Astrocyte (in vitro differentiated cells and primary cell): ENCODE measurements around the gene KRTAP2-1. TPM values are rescaled to one million over a fixed set of nuclear protein-coding genes. Genes with fewer than 3 reads are reported as not detected.

Source experiments
- DNase-seq: peaks from one replicate; pipeline ENCODE4 v3.0.0-alpha.2; 2010; ENCODE audit warnings: low read depth
- FAIRE-seq: peaks from 2 replicates; lab custom pipeline; 2011; peaks lifted over from hg19 to GRCh38; lab: Jason Lieb, UNC
- H2AFZ ChIP-seq: 2 replicates; pipeline ENCODE4 v1.6.0; 2012; ENCODE audit warnings: low read depth, low read length, inconsistent platforms
- H3K27ac ChIP-seq: 2 replicates; pipeline ENCODE4 v1.5.1; 2011; ENCODE audit warnings: low read depth, low read length, inconsistent platforms
- H3K27me3 ChIP-seq: 2 replicates; pipeline ENCODE4 v1.6.0; 2011; ENCODE audit warnings: low read length, inconsistent platforms; ENCODE audit not compliant: insufficient read depth
- H3K36me3 ChIP-seq: 2 replicates; pipeline ENCODE4 v1.5.1; 2011; ENCODE audit warnings: low read length, inconsistent platforms; ENCODE audit not compliant: insufficient read depth
- H3K4me1 ChIP-seq: 2 replicates; pipeline ENCODE4 v1.5.1; 2011; ENCODE audit warnings: low read length, inconsistent platforms; ENCODE audit not compliant: insufficient read depth
- H3K4me2 ChIP-seq: 2 replicates; pipeline ENCODE4 v1.6.0; 2012; ENCODE audit warnings: low read length, inconsistent platforms
- H3K4me3 ChIP-seq: 2 replicates; pipeline ENCODE4 v1.5.1; 2011; ENCODE audit warnings: low read depth, mild to moderate bottlenecking, low read length, inconsistent platforms; ENCODE audit not compliant: insufficient read depth
- H3K79me2 ChIP-seq: 2 replicates; pipeline ENCODE4 v1.6.0; 2012; ENCODE audit warnings: mild to moderate bottlenecking, low read length, inconsistent platforms; ENCODE audit not compliant: insufficient read depth
- H3K9ac ChIP-seq: 2 replicates; pipeline ENCODE4 v1.6.0; 2012; ENCODE audit warnings: mild to moderate bottlenecking, low read length, inconsistent platforms
- H3K9me3 ChIP-seq: 2 replicates; pipeline ENCODE4 v1.5.1; 2012; ENCODE audit warnings: low read depth, mild to moderate bottlenecking, low read length, inconsistent platforms; ENCODE audit not compliant: insufficient read depth
- H4K20me1 ChIP-seq: 2 replicates; pipeline ENCODE4 v1.6.0; 2012; ENCODE audit warnings: low read length, inconsistent platforms; ENCODE audit not compliant: insufficient read depth
- H3K27ac Mint-ChIP-seq: one replicate; pipeline ENCODE4 v1.8.0; 2021; ENCODE audit warnings: mild to moderate bottlenecking, mixed read lengths; ENCODE audit not compliant: unreplicated experiment
- H3K27me3 Mint-ChIP-seq: one replicate; pipeline ENCODE4 v1.8.0; 2021; ENCODE audit warnings: low read depth, mixed read lengths; ENCODE audit not compliant: unreplicated experiment
- H3K36me3 Mint-ChIP-seq: one replicate; pipeline ENCODE4 v1.8.0; 2021; ENCODE audit warnings: low read depth, mixed read lengths; ENCODE audit not compliant: unreplicated experiment
- H3K4me1 Mint-ChIP-seq: one replicate; pipeline ENCODE4 v1.8.0; 2021; ENCODE audit warnings: low read depth, mixed read lengths; ENCODE audit not compliant: unreplicated experiment
- H3K4me3 Mint-ChIP-seq: one replicate; pipeline ENCODE4 v1.8.0; 2021; ENCODE audit warnings: mild to moderate bottlenecking, moderate library complexity, mixed read lengths; ENCODE audit not compliant: unreplicated experiment
- H3K9me3 Mint-ChIP-seq: one replicate; pipeline ENCODE4 v1.8.0; 2021; ENCODE audit warnings: mild to moderate bottlenecking, mixed read lengths; ENCODE audit not compliant: unreplicated experiment
- EZH2 ChIP-seq: IDR thresholded peaks from 2 replicates; pipeline ENCODE4 v1.6.1; 2012; ENCODE audit warnings: mild to moderate bottlenecking, low read length, inconsistent platforms; ENCODE audit not compliant: insufficient read depth
- total RNA-seq: library from RNA; stranded (reverse); gene quantifications from 2 replicates; pipeline ENCODE4 v1.2.1, GENCODE V29; 2021
- TF ChIP-seq, protein P1 (sequence below): IDR thresholded peaks from 2 replicates; pipeline ENCODE4 v1.5.1; 2011; ENCODE audit warnings: low read depth, mild to moderate bottlenecking, inconsistent platforms, low read length, moderate library complexity; ENCODE audit not compliant: insufficient read depth

The KRTAP2-1 gene
- total RNA-seq, 1 donor from 2014 or later: not detected

DNA sequence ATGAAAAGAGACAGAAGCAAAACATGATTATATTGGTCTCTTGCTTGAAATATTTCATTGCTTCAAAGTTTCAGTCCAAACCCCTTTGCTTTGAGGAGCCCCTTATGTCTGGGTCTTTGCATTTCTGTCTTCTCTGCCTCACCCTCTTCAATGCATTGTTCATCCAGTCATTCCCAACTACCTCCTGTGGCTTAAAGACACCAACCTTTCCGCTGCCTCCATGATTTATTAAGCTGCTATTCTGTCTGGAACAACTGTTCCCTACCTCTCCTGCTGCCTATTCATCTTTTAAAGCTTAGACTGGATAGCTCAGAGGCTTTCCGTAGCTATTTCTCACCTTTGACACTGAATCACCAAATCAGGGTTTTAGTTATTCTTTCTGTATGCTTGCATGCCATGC is 49.8 kb downstream of the KRTAP2-1 start:
- no peak for TF ChIP-seq EZH2
- TF ChIP-seq, protein P1, sequence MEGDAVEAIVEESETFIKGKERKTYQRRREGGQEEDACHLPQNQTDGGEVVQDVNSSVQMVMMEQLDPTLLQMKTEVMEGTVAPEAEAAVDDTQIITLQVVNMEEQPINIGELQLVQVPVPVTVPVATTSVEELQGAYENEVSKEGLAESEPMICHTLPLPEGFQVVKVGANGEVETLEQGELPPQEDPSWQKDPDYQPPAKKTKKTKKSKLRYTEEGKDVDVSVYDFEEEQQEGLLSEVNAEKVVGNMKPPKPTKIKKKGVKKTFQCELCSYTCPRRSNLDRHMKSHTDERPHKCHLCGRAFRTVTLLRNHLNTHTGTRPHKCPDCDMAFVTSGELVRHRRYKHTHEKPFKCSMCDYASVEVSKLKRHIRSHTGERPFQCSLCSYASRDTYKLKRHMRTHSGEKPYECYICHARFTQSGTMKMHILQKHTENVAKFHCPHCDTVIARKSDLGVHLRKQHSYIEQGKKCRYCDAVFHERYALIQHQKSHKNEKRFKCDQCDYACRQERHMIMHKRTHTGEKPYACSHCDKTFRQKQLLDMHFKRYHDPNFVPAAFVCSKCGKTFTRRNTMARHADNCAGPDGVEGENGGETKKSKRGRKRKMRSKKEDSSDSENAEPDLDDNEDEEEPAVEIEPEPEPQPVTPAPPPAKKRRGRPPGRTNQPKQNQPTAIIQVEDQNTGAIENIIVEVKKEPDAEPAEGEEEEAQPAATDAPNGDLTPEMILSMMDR: no peak
- Histone ChIP-seq H3K27ac (no peak overlapping the region), H3K9ac (no peak overlapping the region), H3K4me2 (peak overlapping the region; percentile 35), H3K4me3 (no peak overlapping the region), H2AFZ (peak overlapping the region; percentile 24), H3K9me3 (no peaks in the 10 kb centered on the region), H4K20me1 (no peaks in the 10 kb centered on the region), H3K36me3 (no peaks in the 10 kb centered on the region), H3K27me3 (no peaks in the 10 kb centered on the region), H3K4me1 (no peaks in the 10 kb centered on the region), H3K79me2 (no peaks in the 10 kb centered on the region)
- H3K36me3 Mint-ChIP-seq: no peaks in the 10 kb centered on the region
- H3K4me3 Mint-ChIP-seq: no peak overlapping the region
- H3K9me3 Mint-ChIP-seq: no peaks in the 10 kb centered on the region
- H3K27ac Mint-ChIP-seq: no peak overlapping the region
- H3K4me1 Mint-ChIP-seq: peaks cover 7% of the 10 kb centered on the region
- no peak for FAIRE-seq
- H3K27me3 Mint-ChIP-seq: no peaks in the 10 kb centered on the region
- DNase-seq: no peak

DNA sequence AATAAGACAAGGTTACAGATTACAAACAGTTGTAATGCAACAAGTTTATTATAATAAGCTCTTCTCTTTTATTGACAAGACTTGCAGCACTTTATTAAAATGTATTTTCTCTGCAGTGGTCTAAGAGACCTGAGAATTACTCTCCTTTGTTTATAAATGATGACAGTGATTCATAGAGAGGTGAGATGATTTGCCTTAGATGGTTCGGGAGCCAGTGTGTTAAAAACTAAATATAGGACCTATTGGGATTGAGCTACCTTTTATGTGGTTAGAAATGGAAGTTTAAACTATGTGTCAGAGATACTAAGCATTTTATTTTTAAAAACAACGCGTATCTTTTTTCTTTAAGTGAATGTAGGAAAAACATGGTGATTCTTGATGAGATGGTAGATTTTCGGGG is 50.3 kb downstream of the KRTAP2-1 start:
- H3K9me3 ChIP-seq: no peaks in the 10 kb centered on the region
- no peaks in the 10 kb centered on the region for H3K4me1 ChIP-seq
- Mint-ChIP-seq H3K9me3 (no peaks in the 10 kb centered on the region), H3K4me3 (no peak overlapping the region), H3K4me1 (peaks cover 7% of the 10 kb centered on the region), H3K27me3 (no peaks in the 10 kb centered on the region), H3K36me3 (no peaks in the 10 kb centered on the region), H3K27ac (no peak overlapping the region)
- H3K36me3 ChIP-seq: no peaks in the 10 kb centered on the region
- H4K20me1 ChIP-seq: no peaks in the 10 kb centered on the region
- TF ChIP-seq, protein P1: no peak
- no peak for TF ChIP-seq EZH2
- H2AFZ ChIP-seq: no peak overlapping the region
- H3K9ac ChIP-seq: no peak overlapping the region
- H3K27ac ChIP-seq: no peak overlapping the region
- H3K79me2 ChIP-seq: no peaks in the 10 kb centered on the region
- H3K4me2 ChIP-seq: peak overlapping the region; percentile 35
- no peak overlapping the region for H3K4me3 ChIP-seq
- H3K27me3 ChIP-seq: no peaks in the 10 kb centered on the region
- FAIRE-seq (no peak), DNase-seq (peak; percentile 37)

Other genes starting within 250 kb of the KRTAP2-1 start
- gene KRT28, start 247.4 kb downstream of the KRTAP2-1 start, total RNA-seq: not detected in 2 replicates
- gene KRT10, start 224.7 kb downstream of the KRTAP2-1 start, total RNA-seq: 49.7 and 50.6 TPM in 2 replicates
- not detected in 2 replicates for gene KRT12, start 180.1 kb downstream of the KRTAP2-1 start, total RNA-seq
- gene KRT20, start 162.1 kb downstream of the KRTAP2-1 start, total RNA-seq: not detected in 2 replicates
- not detected in 2 replicates for gene KRT23, start 109.7 kb downstream of the KRTAP2-1 start, total RNA-seq
- gene KRT39, start 80.4 kb downstream of the KRTAP2-1 start, total RNA-seq: not detected in 2 replicates
- gene KRT40, start 63.0 kb downstream of the KRTAP2-1 start, total RNA-seq: not detected in 2 replicates
- gene KRTAP3-3, start 53.2 kb downstream of the KRTAP2-1 start, total RNA-seq: not detected in 2 replicates
- gene KRTAP3-2, start 47.4 kb downstream of the KRTAP2-1 start, total RNA-seq: not detected in 2 replicates
- gene KRTAP3-1, start 38.2 kb downstream of the KRTAP2-1 start, total RNA-seq: not detected in 2 replicates
- not detected in 2 replicates for gene KRTAP1-5, start 20.1 kb downstream of the KRTAP2-1 start, total RNA-seq
- gene KRTAP1-4, start 17.1 kb downstream of the KRTAP2-1 start, total RNA-seq: not detected in 2 replicates
- not detected in 2 replicates for gene KRTAP1-3, start 12.4 kb downstream of the KRTAP2-1 start, total RNA-seq
- not detected in 2 replicates for gene KRTAP1-1, start 5.9 kb downstream of the KRTAP2-1 start, total RNA-seq
- not detected in 2 replicates for gene KRTAP2-2, start 7.9 kb upstream of the KRTAP2-1 start, total RNA-seq
- gene KRTAP2-3, start 12.8 kb upstream of the KRTAP2-1 start, total RNA-seq: 3.8 and 7.1 TPM in 2 replicates
- gene KRTAP2-4, start 18.6 kb upstream of the KRTAP2-1 start, total RNA-seq: not detected in 2 replicates
- not detected in 2 replicates for gene KRTAP4-7, start 36.8 kb upstream of the KRTAP2-1 start, total RNA-seq
- not detected in 2 replicates for gene KRTAP4-8, start 50.8 kb upstream of the KRTAP2-1 start, total RNA-seq
- not detected in 2 replicates for gene KRTAP4-16, start 54.9 kb upstream of the KRTAP2-1 start, total RNA-seq
- not detected in 2 replicates for gene KRTAP4-9, start 58.1 kb upstream of the KRTAP2-1 start, total RNA-seq
- not detected in 2 replicates for gene KRTAP4-11, start 71.1 kb upstream of the KRTAP2-1 start, total RNA-seq
- not detected in 2 replicates for gene KRTAP4-12, start 76.9 kb upstream of the KRTAP2-1 start, total RNA-seq
- gene KRTAP4-6, start 93.2 kb upstream of the KRTAP2-1 start, total RNA-seq: not detected in 2 replicates
- not detected in 2 replicates for gene KRTAP4-5, start 102.5 kb upstream of the KRTAP2-1 start, total RNA-seq
- not detected in 2 replicates for gene KRTAP4-4, start 113.4 kb upstream of the KRTAP2-1 start, total RNA-seq
- gene KRTAP4-3, start 120.9 kb upstream of the KRTAP2-1 start, total RNA-seq: not detected in 2 replicates
- not detected in 2 replicates for gene KRTAP4-2, start 130.9 kb upstream of the KRTAP2-1 start, total RNA-seq
- not detected in 2 replicates for gene KRTAP4-1, start 137.6 kb upstream of the KRTAP2-1 start, total RNA-seq
- gene KRTAP9-1, start 142.6 kb upstream of the KRTAP2-1 start, total RNA-seq: not detected in 2 replicates
- gene KRTAP9-2, start 179.3 kb upstream of the KRTAP2-1 start, total RNA-seq: not detected in 2 replicates
- not detected in 2 replicates for gene KRTAP9-3, start 185.1 kb upstream of the KRTAP2-1 start, total RNA-seq
- gene KRTAP9-8, start 190.7 kb upstream of the KRTAP2-1 start, total RNA-seq: not detected in 2 replicates
- gene KRTAP9-4, start 202.4 kb upstream of the KRTAP2-1 start, total RNA-seq: not detected in 2 replicates
- not detected in 2 replicates for gene KRTAP9-9, start 208.1 kb upstream of the KRTAP2-1 start, total RNA-seq
- not detected in 2 replicates for gene KRTAP9-6, start 218.1 kb upstream of the KRTAP2-1 start, total RNA-seq
- not detected in 2 replicates for gene KRTAP9-7, start 228.4 kb upstream of the KRTAP2-1 start, total RNA-seq